OCI-LY1 (cell line): ENCODE results near the gene ASTN1.

Source experiments
- H2AFZ ChIP-seq: fragments of 200-600 bp; sonication (generic), shearing (Covaris generic); 2 replicates; pipeline ENCODE4 v1.6.0; 2014; ENCODE audit warnings: antibody characterized with exemption, mild to moderate bottlenecking, low read length
- H3F3A ChIP-seq: fragments of 200-600 bp; sonication (generic), shearing (Covaris generic); 2 replicates; pipeline ENCODE4 v1.6.0; 2014; ENCODE audit warnings: mild to moderate bottlenecking, antibody characterized with exemption, low read length, moderate library complexity; ENCODE audit not compliant: insufficient read depth
- H3K27ac ChIP-seq: fragments of 200-600 bp; sonication (generic); 2 replicates; pipeline ENCODE4 v1.5.1; 2014; ENCODE audit warnings: low read length, mixed run types, mild to moderate bottlenecking, low read depth; ENCODE audit not compliant: poor library complexity, severe bottlenecking
- H3K27me3 ChIP-seq: fragments of 200-600 bp; sonication (generic); 2 replicates; pipeline ENCODE4 v1.6.0; 2014; ENCODE audit warnings: antibody characterized with exemption, mild to moderate bottlenecking, low read length, moderate library complexity; ENCODE audit not compliant: insufficient read depth
- H3K36me3 ChIP-seq: fragments of 200-600 bp; sonication (generic); 2 replicates; pipeline ENCODE4 v1.6.1; 2014; ENCODE audit warnings: mild to moderate bottlenecking, antibody characterized with exemption, low read length, moderate library complexity, mixed read lengths; ENCODE audit not compliant: insufficient read depth
- H3K4me1 ChIP-seq: fragments of 200-600 bp; sonication (generic); 2 replicates; pipeline ENCODE4 v1.5.1; 2014; ENCODE audit warnings: mild to moderate bottlenecking, low read length, moderate library complexity; ENCODE audit not compliant: insufficient read depth, severe bottlenecking
- H3K4me2 ChIP-seq: fragments of 200-600 bp; sonication (generic), shearing (Covaris generic); 2 replicates; pipeline ENCODE4 v1.6.1; 2014; ENCODE audit warnings: low read length
- H3K4me3 ChIP-seq: fragments of 200-600 bp; sonication (generic); 2 replicates; pipeline ENCODE4 v1.5.1; 2014; ENCODE audit warnings: low read length, low read depth, mild to moderate bottlenecking, mixed read lengths; ENCODE audit not compliant: poor library complexity, severe bottlenecking
- H3K79me2 ChIP-seq: fragments of 200-600 bp; shearing (Covaris generic); 2 replicates; pipeline ENCODE4 v1.6.1; 2016; ENCODE audit warnings: mixed run types, low read length, mixed read lengths; ENCODE audit not compliant: insufficient read depth
- H3K9ac ChIP-seq: fragments of 200-600 bp; sonication (generic), shearing (Covaris generic); 2 replicates; pipeline ENCODE4 v1.6.1; 2014; ENCODE audit warnings: mild to moderate bottlenecking, low read length, mixed read lengths
- H3K9me2 ChIP-seq: fragments of 200-600 bp; sonication (generic), shearing (Covaris generic); 2 replicates; pipeline ENCODE4 v1.6.1; 2014; ENCODE audit warnings: low read depth, mild to moderate bottlenecking, low read length, mixed read lengths
- H3K9me3 ChIP-seq: fragments of 200-600 bp; shearing (Covaris generic); 2 replicates; pipeline ENCODE4 v1.6.1; 2014; ENCODE audit warnings: low read length, mixed read lengths
- H4K20me1 ChIP-seq: fragments of 200-600 bp; sonication (generic), shearing (Covaris generic); 2 replicates; pipeline ENCODE4 v1.6.0; 2016; ENCODE audit warnings: mild to moderate bottlenecking, low read length; ENCODE audit not compliant: insufficient read depth
- CTCF ChIP-seq: fragments of 200-600 bp; sonication (generic), shearing (Covaris generic); IDR thresholded peaks from 2 replicates; pipeline ENCODE4 v1.5.1; 2017; ENCODE audit warnings: mild to moderate bottlenecking, antibody characterized with exemption, low read length, moderate library complexity, mixed read lengths
- EZH2 ChIP-seq: fragments of 200-600 bp; sonication (generic), shearing (Covaris generic); IDR thresholded peaks from 2 replicates; pipeline ENCODE4 v1.8.0; 2017; ENCODE audit warnings: borderline replicate concordance, mixed run types, mild to moderate bottlenecking, antibody characterized with exemption, low read length, moderate library complexity, mixed read lengths

The ASTN1 gene

GRCh38 chr1:176896216-176896615 lies 268.3 kb downstream of the ASTN1 start:
- no peaks in the 10 kb centered on the region for H3K9me2 ChIP-seq
- no peaks in the 10 kb centered on the region for H3K9me3 ChIP-seq
- no peaks in the 10 kb centered on the region for H3F3A ChIP-seq
- H3K27ac ChIP-seq, result no peak overlapping the region
- no peaks in the 10 kb centered on the region for H3K36me3 ChIP-seq
- H3K4me3 ChIP-seq, result no peak overlapping the region
- H3K4me1 ChIP-seq, result no peaks in the 10 kb centered on the region
- H4K20me1 ChIP-seq, result no peaks in the 10 kb centered on the region
- H3K79me2 ChIP-seq, result no peaks in the 10 kb centered on the region
- no peak overlapping the region for H3K9ac ChIP-seq
- TF ChIP-seq CTCF, result no peak
- TF ChIP-seq EZH2, result no peak
- H3K27me3 ChIP-seq, result no peaks in the 10 kb centered on the region
- H3K4me2 ChIP-seq, result no peak overlapping the region
- no peak overlapping the region for H2AFZ ChIP-seq

- H3K36me3 ChIP-seq, result no peaks in the 10 kb centered on the region
- no peaks in the 10 kb centered on the region for H3K27me3 ChIP-seq
- no peak overlapping the region for H3K4me3 ChIP-seq
- no peaks in the 10 kb centered on the region for H3K9me2 ChIP-seq
- TF ChIP-seq EZH2 (no peak), CTCF (no peak)
- H3K79me2 ChIP-seq, result no peaks in the 10 kb centered on the region
- H4K20me1 ChIP-seq, result no peaks in the 10 kb centered on the region
- no peak overlapping the region for H3K4me2 ChIP-seq
- H3K9me3 ChIP-seq, result no peaks in the 10 kb centered on the region
- H3K27ac ChIP-seq, result no peak overlapping the region
- H3K4me1 ChIP-seq, result no peaks in the 10 kb centered on the region
- no peak overlapping the region for H2AFZ ChIP-seq
- H3K9ac ChIP-seq, result no peak overlapping the region
- H3F3A ChIP-seq, result no peaks in the 10 kb centered on the region
Measured at GRCh38 chr1:176894450-176894849, 270.1 kb downstream of the ASTN1 start.

- no peaks in the 10 kb centered on the region for H3K9me3 ChIP-seq
- TF ChIP-seq EZH2, result no peak
- TF ChIP-seq CTCF, result no peak
- no peaks in the 10 kb centered on the region for H3K9me2 ChIP-seq
- no peaks in the 10 kb centered on the region for H3K36me3 ChIP-seq
- no peaks in the 10 kb centered on the region for H3F3A ChIP-seq
- H3K4me2 ChIP-seq, result no peak overlapping the region
- no peaks in the 10 kb centered on the region for H4K20me1 ChIP-seq
- H2AFZ ChIP-seq, result no peak overlapping the region
- H3K9ac ChIP-seq, result no peak overlapping the region
- no peaks in the 10 kb centered on the region for H3K79me2 ChIP-seq
- H3K27ac ChIP-seq, result no peak overlapping the region
- no peaks in the 10 kb centered on the region for H3K4me1 ChIP-seq
- no peak overlapping the region for H3K4me3 ChIP-seq
- H3K27me3 ChIP-seq, result no peaks in the 10 kb centered on the region
Measured at GRCh38 chr1:176893625-176894352, 270.7 kb downstream of the ASTN1 start.
